PFSK-1 (cell line): ENCODE results near the gene GLI2.
A peak's percentile ranks its signal among the peaks of the same experiment; 100 is the strongest.

ENCODE experiments used
- FOXP2 ChIP-seq: optimal IDR thresholded peaks from 2 replicates; pipeline ENCODE3; 2011; ENCODE audit warnings: borderline replicate concordance, control low read depth, inconsistent platforms; ENCODE audit not compliant: insufficient read depth; ENCODE audit errors: extremely low read length, extremely low read depth
- POLR2AphosphoS5 ChIP-seq: IDR thresholded peaks from 2 replicates; pipeline ENCODE4 v1.6.1; 2012; ENCODE audit warnings: low read depth, mild to moderate bottlenecking, control low read depth, low read length, moderate library complexity
- REST ChIP-seq, 2 experiments: IDR thresholded peaks; 2 replicates each; pipeline versions ENCODE4 v1.6.1 to v1.8.0; 2011 to 2012; ENCODE audit warnings: low read depth in 2 of 2, low read length in 2 of 2, control low read depth in 1 of 2, inconsistent platforms in 1 of 2, mild to moderate bottlenecking in 1 of 2, moderate library complexity in 1 of 2; ENCODE audit not compliant: insufficient read depth in 1 of 2
- SIN3A ChIP-seq: IDR thresholded peaks from 2 replicates; pipeline ENCODE4 v1.6.1; 2012; ENCODE audit warnings: mild to moderate bottlenecking, low read length, moderate library complexity, borderline replicate concordance; ENCODE audit not compliant: insufficient read depth
- TAF1 ChIP-seq: IDR thresholded peaks from 2 replicates; pipeline ENCODE4 v1.6.1; 2012; ENCODE audit warnings: low read length, control low read depth, borderline replicate concordance; ENCODE audit not compliant: insufficient read depth

GLI2 gene

DNA sequence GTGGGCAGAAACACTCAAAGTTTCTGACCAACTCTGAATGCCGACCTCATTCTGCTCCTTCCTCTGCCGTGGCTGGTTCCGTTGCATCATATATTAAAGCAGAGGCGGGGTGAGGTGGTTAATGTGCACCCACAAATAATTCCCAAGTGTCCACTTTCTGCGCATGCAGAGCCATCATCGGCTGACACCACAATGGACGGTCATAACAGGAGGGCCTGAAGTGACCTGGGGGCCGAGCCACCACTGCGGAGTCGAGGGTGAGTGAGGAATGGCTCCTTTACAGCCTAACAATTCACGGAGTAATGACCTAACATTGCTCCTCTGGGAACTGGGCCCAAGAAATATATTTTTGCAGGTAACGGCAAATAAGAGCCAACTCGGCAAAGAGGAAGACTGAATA is 32.9 kb upstream of the GLI2 start:
- no peak for TF ChIP-seq TAF1
- TF ChIP-seq POLR2AphosphoS5: no peak
- no peak for TF ChIP-seq SIN3A
- TF ChIP-seq REST (IDR thresholded peaks at IDR 0.05; ENCODE audit: insufficient read depth in 1 of 2, low read depth in 2 of 2, low read length in 2 of 2): no peak
- TF ChIP-seq FOXP2: no peak

DNA sequence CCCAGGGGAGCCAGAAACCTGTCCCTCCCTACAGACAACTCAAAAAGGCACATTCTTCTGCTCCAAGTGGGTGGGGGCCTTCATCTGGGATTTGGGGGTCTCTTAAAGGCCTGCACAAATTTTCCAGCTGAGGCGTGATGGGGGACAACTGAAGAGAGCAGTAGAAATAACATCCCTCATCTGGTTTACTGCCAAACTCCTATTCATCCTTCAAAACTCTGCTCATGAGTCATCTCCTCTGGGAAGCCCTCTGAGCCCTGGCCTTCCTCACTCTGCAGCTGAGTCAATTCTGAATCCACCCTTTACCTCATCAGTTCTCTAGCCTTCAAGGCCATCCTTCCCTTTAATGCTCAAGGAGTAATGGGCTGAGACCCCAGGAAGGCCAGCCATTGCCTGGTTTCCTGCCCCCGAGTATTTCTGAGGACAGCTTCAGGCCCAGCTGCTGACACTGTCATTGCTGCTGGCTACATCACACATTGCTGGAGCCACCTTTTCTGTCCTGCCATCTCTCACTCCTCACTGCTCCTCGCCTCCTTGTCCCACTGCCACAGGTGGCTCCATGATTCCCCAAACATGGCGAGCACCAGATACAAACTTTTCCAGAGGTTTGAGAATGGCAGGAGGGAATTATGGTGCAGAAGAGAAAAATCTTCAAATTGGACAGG is 32.2 kb upstream of the GLI2 start:
- TF ChIP-seq POLR2AphosphoS5 (no peak), REST (IDR thresholded peaks at IDR 0.05; ENCODE audit: insufficient read depth in 1 of 2, low read depth in 2 of 2, low read length in 2 of 2) (0 out of 4 replicates have a peak, but pooled peaks of 1 of the 2 experiments have one; percentile 33), SIN3A (no peak), FOXP2 (no peak), TAF1 (no peak)

- no peak for TF ChIP-seq TAF1
- no peak for TF ChIP-seq SIN3A
- no peak for TF ChIP-seq FOXP2
- TF ChIP-seq REST (IDR thresholded peaks at IDR 0.05; ENCODE audit: insufficient read depth in 1 of 2, low read depth in 2 of 2, low read length in 2 of 2): no peak
- no peak for TF ChIP-seq POLR2AphosphoS5
Measured at GRCh38 chr2:120704696-120705095, 31.0 kb upstream of the GLI2 start.

DNA sequence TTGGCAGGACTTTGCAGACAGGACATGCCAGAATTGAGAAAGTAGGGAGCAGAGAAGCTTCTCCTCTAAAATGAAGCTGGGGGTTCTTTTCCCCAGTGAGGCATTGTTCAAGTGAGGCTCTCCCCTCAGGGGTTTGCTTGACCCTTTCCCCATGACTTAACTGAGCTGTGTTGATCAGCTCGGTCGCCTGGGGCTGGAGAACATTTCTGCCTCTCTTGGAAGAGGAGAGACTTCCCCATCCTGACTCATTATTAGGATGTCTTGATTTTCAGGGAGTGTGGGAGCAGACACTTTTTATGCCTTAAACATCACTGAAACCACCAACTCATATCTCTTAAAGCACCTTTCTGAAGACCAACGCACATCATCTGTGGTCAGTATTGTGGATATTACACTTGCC is 27.9 kb upstream of the GLI2 start:
- TF ChIP-seq SIN3A (no peak), FOXP2 (no peak), POLR2AphosphoS5 (no peak), REST (IDR thresholded peaks at IDR 0.05; ENCODE audit: insufficient read depth in 1 of 2, low read depth in 2 of 2, low read length in 2 of 2) (no peak), TAF1 (no peak)
